ENCODE results near the gene ARL11.

GRCh38 chr13:49681842-49682435 lies 53.6 kb downstream of the ARL11 start:
- TF ChIP-seq POLR2A (IDR thresholded peaks at IDR 0.05; ENCODE audit: low read length) (no peak), GATA1 (IDR thresholded peaks at IDR 0.05; ENCODE audit: low read depth, low read length) (no peak)

Data from erythroblast (primary cell).